Fibroblast of peridontal ligament (primary cell): Measurements from ENCODE around the gene PNMA8A.
A peak's percentile ranks its signal among the peaks of the same experiment; 100 is the strongest.

Experiments used
- DNase-seq: peaks from one replicate; pipeline ENCODE4 v3.0.0-alpha.2; 2010; ENCODE audit errors: extremely low read depth

The PNMA8A gene

GRCh38 chr19:46428239-46429135 lies 42.9 kb downstream of the PNMA8A start, which contains the start of gene PNMA8C:
PNMA8C (minus strand) TSS chr19:46428936; CDS start chr19:46428359, 577 bp downstream.
- DNase-seq: peak; percentile 36

GRCh38 chr19:46427518-46428045 lies 43.8 kb downstream of the PNMA8A start:
- DNase-seq: no peak

- peak; percentile 82 for DNase-seq
These were observed 44.7 kb downstream of the PNMA8A start for GRCh38 chr19:46426506-46427162.

- DNase-seq: peak; percentile 31
These were observed 45.3 kb downstream of the PNMA8A start for GRCh38 chr19:46426035-46426505.

- no peak for DNase-seq
These were observed 48.2 kb downstream of the PNMA8A start for GRCh38 chr19:46423188-46423587.

- DNase-seq: no peak
These were observed 49.0 kb downstream of the PNMA8A start for GRCh38 chr19:46422344-46422743.

- DNase-seq: no peak
These were observed 51.3 kb downstream of the PNMA8A start for GRCh38 chr19:46420056-46420455.
